NCI-H2081 (cell line): ENCODE data around the gene SMIM3.
"Not testable (repeated sequence)": the region's sequence is repeated elsewhere in the genome, so short reads cannot be mapped to it uniquely, and the experiment has no call there.

Experiments used
- DNase-seq, 2 experiments: peaks; one replicate each; lab custom pipeline; 2025; lab: John Stamatoyannopoulos, UW

SMIM3 gene, protein sequence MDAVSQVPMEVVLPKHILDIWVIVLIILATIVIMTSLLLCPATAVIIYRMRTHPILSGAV

DNA sequence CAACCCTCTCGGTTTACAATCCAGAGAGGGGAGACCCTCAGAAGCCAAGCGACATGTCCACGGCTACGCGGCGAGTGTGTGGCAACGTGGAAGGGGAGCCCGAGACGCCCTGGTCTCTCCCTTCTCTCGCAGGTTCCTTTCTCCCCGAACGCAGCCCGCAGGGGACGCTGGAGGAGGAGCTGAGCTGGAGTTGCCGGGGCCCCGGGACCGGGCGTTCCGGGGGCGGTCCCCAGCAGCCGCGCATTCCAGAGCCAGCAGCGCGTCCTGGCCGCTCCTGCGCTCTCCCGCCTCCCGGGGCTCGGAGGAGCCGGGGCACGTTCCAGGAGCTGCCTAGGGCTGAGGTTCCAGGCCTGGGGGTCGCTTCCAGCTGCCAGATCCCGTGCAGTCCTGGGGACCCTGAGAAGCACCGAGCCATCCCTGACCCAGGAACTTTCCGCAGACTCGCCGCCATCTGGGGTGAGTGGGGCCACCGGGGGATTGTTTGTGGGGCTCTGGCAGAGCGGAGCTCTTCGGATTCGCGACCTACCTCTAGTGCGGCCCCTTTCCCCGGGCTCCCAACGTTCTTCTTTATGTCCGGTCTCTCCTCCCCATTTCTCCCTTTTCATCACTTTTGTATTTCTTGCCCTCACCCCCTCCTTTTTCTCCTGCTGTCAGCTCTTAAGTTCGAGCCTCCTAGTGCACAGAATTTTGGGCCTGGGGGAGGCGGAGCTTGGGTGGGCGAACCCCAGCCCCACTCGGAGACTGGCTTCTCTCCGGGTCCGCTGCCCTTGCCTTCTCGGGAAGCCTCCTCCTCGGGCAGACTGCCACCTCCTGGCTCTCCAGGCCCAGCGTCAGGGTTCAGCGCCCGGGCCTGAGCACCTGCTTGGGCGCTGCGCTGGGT, at the start of gene SMIM3:
SMIM3 (plus strand) TSS at position 241 of the 880 bp plus-strand sequence. CDS start 16,684 bp downstream, outside the sequence.
- DNase-seq = peak; percentile 27 to 50

DNA sequence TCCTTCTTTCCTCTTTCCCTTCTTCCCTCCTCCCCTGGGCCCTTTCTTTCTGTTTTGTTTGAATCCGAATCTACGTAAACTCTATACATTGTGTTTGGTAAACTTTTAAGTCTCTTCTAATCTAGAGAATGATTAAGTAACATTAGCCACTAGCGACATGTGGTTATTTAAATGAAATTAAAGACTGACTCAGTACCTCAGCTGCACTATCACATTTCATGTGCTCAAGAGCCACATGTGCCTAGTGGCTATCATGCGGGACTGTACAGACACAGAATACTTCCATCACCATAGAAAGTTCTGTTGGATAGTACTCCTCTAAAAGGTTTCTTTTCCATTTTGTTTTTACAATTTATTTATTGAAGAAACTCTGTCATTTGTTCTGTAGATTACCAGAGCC, 48.7 kb upstream of the SMIM3 start:
- DNase-seq = no peak

DNA sequence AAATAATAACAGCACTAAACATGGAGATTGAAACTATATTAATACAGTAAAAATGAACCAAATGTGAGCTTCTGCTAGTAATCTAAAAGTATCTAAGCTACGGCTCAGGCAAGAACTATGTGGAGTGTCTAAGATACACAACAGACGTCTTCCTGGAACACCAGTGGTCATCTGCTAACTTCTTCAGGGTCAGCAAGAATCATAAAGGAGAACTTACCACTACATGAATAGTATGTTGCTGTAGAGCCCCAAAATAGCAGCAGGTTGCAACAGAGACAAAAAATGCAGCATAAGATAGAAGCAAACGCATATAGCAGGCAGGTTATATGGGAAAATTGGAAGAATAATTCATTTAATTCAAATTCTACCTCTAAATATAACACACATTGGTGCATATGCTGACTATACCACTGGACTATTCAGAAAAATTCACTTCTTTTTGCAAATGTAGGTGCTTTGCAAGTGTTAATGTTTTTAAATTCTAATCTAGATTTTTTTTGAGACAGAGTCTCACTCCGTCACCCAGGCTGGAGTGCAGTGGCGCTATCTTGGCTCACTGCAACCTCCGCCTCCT, 46.8 kb upstream of the SMIM3 start:
- no peak for DNase-seq

DNA sequence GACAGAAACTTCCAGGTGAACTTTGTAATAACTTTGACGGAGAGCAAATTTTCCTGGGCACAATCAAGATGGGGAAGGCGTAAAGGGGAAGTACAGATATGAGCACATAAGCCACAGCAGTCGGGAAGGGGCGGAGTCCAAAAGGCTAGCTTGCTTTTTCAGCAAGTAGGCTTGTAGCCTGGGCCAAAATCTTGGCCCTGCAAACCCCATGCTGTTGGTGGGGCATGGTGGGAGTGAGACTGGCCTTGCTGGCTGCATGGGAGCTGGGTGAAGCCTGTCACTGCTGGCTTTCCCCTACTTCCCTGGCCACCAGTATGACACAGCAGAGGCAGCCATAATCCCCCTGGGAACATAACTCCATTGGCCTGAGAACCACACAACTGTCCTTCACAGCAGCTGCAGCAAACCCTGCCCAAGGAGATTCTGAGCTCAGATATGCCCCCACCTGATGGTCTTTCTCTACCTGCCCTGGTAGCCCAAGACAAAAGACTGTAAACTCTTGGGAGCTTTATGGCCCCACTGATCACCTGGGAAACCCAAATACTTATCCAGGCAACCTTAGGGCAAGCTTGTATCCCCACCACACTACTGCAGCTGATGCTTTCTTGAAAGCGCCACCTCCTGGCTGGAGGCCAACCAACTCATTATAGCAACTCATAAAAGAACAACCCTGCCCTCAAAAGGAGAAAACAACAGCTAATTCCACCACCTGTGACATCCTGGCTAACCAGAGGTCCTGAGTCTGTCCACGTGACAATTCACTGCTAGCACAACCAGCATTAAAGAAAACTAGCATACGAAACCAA, 43.8 kb upstream of the SMIM3 start:
- peak in 1 of 2 experiments; percentile 0 for DNase-seq

DNA sequence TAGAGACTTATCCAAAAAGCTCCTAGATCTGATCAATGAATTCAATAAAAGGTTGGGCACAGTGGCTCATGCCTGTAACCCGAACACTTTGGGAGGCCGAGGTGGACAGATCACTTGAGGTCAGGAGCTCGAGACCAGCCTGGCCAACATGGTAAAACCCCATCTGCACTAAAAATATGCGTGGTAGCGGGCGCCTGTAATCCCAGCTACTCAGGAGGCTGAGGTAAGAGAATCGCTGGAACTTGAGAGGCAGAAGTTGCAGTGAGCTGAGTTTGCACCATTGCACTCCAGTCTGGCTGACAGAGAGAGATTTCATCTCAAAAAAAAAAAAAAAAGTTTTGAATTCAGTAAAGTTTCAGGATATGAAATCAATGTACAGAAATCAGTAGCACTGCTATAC, 39.7 kb upstream of the SMIM3 start:
- DNase-seq = no peak

DNA sequence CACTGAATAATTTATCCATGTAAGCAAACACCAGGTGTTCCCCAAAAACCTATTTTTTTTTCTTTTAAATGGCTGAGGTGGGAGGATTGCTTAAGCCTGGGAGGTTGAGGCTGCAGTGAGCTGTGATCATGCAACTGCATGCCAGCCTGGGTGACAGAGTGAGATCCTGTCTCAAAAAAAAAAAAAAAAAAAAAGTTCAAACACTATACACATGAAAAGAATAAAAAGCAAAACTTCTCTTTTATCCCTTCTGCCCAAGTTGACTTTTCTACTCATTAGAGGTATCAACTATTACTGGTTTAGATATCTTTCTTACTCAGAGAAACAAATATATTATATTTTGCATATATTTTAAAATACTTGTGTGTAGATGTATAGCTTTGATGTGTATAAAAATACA, 37.6 kb upstream of the SMIM3 start:
- no peak for DNase-seq

DNA sequence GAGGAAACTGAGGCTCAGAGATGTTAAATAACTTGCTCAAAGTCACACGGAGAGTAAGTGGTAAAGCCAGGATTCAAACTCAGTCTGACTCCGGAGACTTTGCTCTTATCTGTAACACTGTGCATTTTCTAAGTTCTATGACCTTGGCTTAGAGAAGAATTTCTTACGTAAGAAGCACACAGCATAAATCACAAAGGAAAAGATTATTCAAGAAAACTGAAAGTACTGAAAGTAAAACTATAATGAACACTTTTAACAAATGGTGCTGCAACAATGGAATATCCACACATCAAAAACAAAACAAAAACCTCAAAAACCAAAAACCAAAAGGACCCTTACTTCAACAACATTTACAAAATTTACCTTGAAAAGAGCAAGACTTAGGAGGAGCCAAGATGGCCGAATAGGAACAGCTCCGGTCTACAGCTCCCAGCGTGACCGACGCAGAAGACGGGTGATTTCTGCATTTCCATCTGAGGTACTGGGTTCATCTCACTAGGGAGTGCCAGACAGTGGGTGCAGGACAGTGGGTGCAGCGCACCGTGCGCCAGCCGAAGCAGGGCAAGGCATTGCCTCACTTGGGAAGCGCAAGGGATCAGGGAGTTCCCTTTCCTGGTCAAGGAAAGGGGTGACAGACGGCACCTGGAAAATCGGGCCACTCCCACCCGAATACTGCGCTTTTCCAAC, 36.0 kb upstream of the SMIM3 start:
- DNase-seq = not testable (repeated sequence)

DNA sequence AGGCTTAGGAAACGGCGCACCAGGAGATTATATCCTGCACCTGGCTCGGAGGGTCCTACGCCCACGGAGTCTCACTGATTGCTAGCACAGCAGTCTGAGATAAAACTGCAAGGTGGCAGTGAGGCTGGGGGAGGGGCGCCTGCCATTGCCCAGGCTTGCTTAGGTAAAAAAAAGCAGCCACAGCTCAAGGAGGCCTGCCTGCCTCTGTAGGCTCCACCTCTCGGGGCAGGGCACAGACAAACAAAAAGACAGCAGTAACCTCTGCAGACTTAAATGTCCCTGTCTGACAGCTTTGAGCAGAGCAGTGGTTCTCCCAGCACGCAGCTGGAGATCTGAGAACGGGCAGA, 35.4 kb upstream of the SMIM3 start:
- DNase-seq = not testable (repeated sequence)

DNA sequence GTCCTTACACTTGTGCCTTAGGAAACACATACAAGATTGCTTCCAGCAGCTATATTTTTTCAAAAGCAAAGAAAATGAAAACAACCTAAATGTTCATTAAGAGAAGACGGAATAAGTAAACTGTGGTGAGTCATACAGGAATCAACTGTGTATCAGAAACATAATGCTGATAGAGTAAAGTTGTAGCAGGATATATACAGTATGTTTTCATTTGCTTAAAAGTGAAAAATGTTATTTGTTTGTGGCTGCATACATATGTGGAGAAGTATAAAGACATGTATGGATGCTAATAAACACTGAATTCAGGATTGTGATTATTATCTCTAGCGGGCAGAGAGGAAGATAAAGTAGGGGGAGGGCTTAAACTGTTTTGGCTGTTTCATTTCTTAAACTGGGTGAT, 28.1 kb upstream of the SMIM3 start:
- DNase-seq = no peak

DNA sequence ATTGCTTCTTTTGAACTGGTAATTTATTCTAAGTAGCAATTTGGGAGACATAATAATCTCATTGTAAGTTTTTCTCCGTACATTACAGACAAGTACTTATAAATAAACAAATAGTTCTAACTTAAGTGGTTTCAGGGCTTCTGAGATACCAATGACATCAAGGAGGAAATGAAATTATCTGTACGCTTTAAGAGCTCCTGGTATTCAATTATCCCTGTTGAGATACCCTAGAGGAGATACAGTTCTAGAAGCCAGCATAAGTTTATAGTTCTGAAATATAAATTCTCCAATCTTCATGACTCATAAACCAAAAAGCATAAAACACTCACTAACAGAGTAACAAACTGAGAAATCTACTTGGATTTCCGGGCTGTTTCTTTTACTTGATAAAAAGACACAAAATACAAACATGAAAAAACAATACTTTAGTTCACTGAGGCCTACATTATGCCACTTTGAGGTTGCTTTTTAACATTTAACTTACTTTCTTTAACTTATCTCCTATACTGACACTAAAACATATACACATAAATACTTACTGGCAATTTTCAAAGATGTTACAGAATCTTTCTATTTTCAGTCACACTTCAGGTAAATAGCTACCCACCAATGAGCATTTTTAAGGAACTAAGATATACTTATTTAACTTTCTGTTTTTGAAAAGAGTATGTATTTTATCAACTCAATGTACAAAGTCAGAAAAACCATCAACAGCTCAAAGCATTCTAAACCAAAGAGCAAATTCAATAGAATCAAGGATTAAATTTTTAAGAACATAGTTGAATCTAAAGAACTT, 27.3 kb upstream of the SMIM3 start:
- DNase-seq = no peak

DNA sequence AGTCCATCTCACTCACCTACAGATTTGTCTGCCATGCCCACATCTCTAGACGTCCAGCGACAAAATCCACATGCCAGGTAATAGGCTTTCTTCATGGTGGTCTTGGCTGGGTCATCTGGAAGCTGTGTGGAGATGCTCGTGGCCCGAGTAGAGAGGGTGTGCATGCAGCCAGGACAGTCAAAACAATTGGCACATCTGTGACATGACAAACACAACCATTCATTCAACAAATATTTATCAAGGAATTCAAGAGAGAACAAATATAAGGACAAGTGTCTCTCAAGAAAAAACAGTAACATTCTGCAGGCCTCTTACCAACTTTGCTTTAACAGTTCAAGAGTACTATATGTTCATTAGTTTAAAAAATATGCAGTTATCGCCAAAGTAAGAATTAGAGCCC, 25.1 kb upstream of the SMIM3 start:
- DNase-seq = no peak

DNA sequence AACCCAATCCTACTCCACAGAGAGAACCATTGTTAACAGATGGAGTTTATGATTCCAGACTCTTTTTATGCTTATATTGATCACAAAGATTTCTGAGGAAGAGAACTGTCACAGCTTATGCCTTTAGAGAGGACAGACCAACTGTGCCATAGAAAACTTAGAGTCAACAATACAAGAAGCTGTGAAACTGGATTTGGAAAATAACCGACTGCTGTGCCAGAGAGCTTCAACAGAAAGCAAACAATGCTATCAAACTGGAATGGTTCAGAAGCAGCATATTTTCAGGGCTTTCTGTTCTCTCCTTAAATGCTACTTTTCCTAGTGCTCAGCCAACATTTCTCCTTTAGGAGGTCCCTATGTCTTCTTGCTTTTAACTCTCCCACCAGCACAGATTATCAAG, 24.7 kb upstream of the SMIM3 start:
- DNase-seq = no peak

DNA sequence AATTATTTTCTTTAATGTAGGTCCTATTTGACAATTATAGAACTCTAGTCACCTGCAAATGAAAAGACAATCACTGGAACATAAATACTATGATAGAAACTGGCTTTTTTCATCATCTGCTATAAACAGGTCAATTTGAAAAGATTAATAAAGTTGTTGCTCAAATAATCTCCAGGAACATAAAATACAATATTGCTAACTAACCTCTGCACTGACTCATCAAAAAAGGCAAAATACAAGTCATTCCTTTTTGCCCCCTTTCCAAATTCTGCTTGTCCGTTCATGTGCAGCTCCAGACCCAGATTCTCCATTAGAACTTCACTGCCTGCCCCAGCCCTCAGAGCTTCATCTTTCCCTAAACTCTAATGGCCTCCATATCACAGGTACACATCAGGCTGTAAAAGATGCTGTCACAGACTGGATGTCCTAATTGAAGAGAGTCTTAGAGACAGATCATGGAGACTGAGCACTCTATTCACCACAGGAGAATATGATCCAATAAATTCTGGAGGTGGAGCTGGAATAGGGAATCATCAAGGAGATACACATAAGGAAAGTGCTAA, 21.4 kb upstream of the SMIM3 start:
- DNase-seq = no peak

DNA sequence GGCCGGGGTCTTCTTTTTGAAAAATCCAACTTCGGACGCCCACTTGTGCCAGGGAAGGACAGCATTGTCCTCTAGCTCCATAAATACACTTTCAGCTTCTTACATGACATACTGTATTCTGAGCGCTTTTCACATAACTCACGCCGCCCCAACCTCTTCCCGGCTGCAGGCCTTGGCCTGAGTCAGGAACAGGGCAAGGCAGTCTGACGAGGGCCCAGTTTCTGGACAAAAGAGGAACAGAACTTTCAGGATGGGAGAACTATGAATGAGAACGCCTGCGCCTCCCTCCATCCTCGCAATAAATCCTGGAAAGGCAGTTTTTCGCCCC, 20.4 kb upstream of the SMIM3 start:
- DNase-seq = no peak

DNA sequence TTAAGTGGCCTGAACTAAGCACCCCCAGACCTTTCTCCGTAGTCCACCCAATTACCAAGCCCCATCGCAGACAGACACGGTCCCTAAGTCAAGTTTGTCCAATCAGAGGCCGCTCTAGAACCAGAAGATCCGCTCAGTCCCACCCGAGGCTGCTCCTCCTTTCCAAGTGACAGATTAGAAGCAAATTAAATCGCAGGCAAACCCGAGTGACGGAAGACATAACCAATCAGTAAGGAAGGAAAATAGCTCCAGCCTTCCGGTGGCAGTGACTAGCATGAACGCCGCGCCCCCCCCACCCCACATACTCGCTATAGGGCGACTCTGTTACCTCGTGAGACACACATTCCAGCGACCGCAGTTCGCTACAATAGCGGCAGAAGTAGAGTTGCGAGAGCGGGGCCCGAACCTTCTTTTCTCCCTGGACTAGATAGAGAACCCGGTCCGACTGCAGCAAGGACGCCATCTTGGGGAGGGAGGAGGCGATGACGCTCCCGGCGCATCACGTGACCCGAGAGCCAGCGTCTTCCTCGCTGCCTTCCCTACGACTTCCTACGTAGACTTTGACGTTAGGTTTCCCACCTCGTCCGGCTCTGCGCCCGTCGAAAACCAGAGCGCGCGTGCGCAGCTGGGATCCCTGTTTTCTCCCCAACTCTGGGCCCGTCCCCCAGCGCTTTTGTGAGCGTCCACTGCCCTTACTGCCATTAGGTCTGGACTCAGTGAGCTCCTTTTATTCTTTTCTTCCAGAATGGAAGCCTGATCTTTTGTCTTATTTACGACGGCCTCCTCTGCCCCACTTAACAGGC, 19.8 kb upstream of the SMIM3 start, which contains the start of gene DCTN4:
DCTN4 (minus strand) TSS at position 487 of the 803 bp plus-strand sequence; CDS start at position 463, 24 bp downstream.
- peak; percentile 92 to 97 for DNase-seq

DNA sequence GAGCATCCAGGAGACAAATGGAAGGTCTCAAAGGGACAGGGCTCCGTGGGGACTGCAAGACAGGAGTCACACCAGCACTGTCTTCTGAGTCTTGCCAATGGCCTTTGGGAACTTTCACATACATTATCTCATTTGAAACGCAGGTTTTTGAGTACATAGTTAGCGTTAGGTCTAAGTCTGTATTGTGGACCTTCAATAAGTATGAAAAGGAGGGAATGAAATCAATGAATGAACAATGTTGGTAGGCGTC, 19.3 kb upstream of the SMIM3 start:
- no peak for DNase-seq

DNA sequence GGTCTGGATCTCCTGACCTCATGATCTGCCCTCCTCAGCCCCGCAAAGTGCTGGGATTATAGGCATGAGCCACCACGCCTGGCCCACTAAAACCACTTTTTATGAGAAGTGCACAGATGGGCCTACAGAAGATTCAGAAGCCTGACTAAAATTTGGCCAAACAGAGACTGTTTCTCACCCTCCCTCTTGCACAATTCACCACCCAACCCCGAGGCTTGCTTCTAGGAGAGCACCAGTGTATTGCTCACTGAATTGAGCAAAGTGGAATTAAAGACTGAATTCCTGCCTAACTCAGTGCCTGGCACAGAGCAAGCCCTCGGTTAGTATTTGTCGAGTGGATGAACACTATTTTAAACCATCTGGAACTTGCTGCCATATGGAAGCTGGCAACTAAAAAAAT, 16.3 kb upstream of the SMIM3 start:
- DNase-seq = no peak

DNA sequence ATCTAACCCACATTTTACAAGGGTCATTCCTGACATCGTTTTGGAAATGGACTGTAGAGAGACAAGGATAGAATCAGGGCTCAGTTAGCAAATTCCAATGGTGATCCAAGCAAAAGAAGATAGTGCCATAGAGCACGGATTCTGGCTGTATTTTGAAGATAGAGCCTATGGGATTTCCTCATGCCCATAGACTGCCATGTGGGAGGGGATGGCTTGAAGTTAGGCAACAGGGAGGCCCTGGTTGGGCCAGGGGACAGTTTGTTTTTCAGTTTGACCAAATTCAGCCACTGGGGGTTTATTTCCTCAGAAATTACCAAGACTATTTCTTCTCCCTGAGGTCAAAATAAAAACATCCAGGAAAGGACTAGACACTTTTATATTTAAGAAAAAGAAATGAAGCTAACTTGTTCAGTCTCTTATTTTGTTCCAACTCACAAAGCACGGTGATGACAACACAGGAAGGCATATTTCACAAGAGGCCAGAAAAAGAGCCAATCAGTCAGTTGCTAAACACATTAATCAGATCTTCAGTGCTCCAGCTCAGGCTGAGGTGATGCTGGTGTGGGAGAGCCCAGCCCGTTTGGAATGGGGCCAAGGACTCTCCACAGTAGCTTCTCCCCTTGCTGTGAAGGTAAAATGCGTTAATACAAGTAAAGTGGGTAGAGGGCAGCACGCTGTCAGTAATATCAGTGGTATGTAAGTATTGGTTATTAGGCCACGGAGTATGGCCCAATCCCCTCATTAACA, 15.4 kb upstream of the SMIM3 start:
- DNase-seq = peak in 1 of 2 experiments; percentile 25

DNA sequence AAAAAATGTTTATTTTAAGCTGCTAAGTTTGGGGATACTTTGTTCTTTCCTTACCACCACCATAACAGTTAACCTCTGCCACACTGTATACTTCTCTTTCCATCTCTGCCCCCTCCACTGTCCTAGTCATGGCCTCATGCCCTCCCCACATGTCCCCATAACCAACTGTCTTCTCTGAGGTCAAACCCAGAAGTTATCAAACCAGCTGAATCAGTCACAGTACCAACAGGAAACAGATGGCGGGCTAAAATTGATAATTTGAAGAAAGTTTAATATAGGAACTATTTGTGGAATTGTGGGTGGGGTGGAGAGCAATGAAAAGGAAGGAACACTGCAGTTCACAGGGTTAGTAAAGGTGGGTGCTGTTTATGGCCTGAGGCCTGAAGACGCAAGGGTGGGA, 14.0 kb upstream of the SMIM3 start:
- DNase-seq = no peak
